ENCODE data around the gene ZBTB1. TPM values are rescaled to one million over a fixed set of nuclear protein-coding genes. Genes with fewer than 3 reads are reported as not detected.
"Not testable (repeated sequence)": the region's sequence is repeated elsewhere in the genome, so short reads cannot be mapped to it uniquely, and the experiment has no call there.

ZBTB1 gene
- total RNA-seq, 1 donor from 2014 or later, result 52.8 TPM

DNA sequence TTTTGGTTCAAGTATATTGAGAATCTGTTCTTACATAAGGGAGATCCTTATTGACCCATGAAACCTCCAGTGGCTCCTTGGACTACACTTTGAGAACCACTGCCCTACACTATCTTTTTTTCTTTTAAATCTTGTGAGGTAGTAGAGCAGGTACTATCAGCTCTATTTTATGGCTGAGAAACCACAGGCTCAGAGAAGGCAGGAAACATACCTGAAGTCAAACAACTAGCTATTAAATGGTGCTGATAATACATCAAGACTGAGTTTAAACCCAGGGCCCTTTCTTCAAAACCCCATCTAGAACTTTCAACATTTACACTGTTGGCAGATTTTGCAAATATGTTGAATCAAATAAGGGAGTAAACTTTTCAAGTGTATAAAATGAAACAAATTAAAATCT lies 7.8 kb upstream of the ZBTB1 start:
- no peak for DNase-seq

GRCh38 chr14:64500088-64500487 lies 4.5 kb upstream of the ZBTB1 start:
- DNase-seq, result no peak

DNA sequence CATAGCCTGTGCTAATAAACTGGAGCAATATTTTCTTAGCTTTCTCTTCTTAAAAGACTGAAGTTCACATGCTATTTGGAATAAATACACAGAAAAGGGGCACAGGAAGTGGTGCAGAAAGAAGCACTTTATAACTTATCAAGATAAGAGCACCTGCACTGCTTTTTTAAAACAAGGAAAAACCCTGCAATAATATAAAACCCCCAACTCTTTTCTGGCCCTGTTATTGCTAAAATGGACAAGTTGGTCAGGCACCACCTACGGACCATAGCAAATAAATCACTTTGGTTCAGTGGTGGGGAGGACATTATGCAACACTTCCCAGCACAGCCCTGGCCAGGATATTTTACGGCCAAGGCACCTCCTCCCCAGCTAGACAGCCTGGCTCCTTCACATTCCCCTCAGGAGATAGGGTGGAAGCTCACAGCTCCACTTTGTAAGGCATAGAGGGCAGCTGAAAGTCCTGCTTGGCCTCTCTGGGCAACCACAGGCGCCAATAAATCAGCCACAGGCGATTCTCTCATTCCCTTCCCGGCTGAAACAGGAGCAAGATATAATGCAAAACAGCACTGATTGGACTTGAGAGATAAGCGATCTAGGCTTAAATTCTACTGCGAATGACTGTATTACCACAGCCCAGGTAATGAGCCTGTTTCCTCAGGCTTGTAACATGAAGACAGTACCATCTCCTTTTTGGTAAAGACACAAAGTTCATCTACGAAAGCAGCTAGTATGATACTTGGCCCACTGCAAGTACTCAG lies 3.0 kb upstream of the ZBTB1 start:
- DNase-seq, result peak; percentile 48

DNA sequence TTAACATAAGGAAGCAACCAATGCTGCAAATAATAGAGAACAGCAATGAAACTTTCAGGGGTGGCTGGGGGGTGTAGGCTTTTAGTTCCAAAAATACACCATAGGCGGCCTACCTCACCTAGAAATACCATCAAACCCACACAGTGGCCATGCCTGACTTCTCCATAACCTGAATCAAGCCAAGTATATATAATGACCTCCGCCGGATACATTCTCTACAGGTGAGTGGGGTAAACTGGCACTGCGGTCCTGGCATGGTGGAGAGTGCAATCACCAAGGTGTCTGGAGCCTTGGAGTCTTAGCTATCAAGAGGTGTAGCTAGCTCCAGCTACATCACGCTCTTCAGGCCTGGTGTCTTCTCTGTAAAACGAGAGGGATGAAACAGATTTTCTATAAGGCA lies 2.1 kb upstream of the ZBTB1 start:
- DNase-seq, result no peak

DNA sequence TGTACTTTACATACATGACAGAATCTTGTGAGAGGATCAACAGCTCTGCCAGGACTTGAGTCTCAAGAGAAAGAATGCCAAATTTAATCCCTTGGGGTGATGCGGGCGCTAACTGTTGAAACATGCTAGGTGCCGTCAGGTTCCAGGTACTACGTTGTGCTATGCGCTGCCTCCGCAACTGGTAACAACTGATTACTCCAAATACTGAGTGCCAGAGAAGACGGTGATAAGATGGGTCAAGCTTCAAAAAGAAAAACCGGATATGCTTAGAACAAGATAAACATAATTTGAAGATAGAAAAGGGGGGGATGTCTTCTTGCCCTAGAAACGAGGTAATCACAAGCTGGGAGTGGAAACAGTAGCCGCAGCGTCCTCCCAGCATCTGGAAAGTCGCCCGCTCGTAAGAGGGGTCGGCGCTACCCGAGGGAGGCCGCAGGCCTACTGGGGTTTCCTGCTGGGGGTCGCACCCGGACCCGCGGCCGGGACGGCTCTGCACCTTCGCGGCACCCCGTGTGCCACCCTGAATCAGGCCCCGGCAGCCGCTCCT lies 1.6 kb upstream of the ZBTB1 start:
- DNase-seq, result peak; percentile 44

DNA sequence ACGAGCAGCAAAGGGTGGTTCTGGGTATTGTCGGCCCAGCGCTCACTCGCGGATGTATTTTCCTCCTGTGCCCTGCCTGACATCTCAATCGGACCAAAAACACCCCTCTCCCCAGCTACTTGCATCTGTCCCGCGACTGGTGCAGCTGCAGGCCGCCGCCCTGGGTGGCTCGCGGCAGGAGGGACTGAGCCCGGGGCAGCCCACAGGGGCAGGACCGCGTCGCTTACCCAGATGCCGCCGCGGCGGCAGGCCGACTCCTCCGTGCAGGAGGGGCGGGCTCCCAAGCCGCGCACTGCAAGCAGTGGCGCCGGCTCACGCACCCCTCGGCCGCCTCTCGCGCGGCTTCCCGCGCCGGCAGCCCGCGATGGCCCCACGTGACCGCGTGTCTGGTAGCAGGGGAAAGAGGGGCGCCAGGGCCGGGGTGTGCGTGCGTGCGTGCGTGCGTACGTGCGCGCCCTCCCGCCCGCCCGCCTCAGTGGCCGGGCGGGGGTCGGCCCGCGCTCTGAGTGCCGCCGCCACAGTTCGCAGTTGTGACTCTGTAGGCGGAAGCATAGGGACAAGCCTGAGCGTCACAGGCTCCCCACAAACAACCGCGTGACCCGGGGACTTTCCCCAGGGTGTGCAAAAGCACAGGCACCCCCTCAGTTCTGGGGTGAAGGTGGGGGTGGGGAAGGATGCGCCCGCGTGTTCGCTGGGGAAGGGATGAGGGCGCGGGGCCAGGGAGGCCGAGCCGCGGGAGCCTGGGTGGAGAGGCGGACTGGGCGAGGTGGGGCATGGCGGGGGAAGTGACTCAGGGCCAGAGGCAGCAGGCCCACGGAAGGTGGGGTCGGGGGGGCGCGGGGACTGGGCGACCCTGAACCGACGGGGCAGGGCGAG lies 898 bp upstream of the ZBTB1 start, which contains the start of gene ZBTB25:
Gene ZBTB25 (minus strand): TSS at position 405 of the 876 bp plus-strand sequence. CDS start 13,305 bp downstream, outside the sequence.
- DNase-seq, result peak; percentile 96

DNA sequence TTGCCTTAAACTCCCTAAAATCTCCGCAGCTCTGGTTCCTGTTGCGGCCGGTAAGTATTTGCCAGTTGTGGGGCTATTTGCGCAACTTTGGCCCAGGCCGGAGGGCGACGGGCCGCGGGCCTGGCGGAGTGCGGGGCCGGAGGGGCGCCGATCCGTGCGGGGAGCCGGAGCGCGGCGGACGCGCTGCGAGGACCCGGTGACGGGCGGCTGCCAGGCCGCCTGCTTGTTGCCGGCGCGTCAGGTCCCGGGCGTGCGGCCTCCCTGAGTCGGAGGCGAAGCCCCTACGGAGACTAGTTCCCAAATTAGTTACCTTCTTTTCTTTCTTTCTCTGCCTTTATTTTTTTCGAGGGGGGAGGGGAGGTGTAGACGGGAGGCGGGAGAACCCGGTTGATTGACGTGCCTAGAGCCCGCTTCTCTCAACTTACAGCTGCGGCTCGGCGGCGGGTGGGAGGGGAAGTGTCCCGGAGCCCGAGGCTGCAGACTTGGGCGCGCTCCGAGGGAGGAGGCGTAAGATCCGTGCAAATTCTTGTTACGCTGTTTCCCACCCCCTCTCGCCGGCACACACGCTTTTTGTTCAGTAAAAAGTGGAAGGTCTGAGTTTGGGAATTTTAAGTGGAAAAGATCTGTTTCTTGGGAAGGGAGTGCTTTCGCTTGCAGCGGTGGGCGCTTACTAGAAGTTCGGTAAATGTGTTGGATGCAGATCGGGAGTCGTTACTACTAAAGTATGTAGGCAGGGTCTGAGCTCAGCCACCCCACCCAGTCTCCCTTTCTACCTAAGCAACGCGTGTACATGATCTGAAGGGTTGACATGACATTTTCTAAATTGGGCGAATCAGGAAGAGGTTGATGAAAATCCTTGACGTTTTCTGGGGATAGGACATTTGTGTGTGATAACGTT lies 576 bp downstream of the ZBTB1 start:
- peak; percentile 86 for DNase-seq

DNA sequence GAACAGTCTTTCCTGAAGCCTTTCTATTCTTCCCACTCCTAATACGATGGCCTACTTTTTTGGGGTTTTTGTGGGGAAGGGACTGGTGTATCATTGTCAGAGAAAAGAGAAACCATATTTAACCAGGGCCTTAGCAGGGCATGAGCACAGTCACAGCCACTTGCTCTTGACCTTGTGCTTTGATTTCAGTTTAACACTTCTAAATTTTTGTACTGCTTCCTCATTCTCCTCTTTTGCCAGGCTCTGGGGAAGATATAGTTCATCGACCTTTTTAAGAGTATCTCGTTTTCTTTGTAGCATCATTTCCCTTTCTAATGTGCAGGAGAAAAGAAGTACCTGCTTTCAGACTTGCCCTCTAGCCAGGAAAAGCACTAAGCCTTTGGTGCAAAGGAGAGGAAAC lies 2.2 kb downstream of the ZBTB1 start:
- DNase-seq, result no peak

DNA sequence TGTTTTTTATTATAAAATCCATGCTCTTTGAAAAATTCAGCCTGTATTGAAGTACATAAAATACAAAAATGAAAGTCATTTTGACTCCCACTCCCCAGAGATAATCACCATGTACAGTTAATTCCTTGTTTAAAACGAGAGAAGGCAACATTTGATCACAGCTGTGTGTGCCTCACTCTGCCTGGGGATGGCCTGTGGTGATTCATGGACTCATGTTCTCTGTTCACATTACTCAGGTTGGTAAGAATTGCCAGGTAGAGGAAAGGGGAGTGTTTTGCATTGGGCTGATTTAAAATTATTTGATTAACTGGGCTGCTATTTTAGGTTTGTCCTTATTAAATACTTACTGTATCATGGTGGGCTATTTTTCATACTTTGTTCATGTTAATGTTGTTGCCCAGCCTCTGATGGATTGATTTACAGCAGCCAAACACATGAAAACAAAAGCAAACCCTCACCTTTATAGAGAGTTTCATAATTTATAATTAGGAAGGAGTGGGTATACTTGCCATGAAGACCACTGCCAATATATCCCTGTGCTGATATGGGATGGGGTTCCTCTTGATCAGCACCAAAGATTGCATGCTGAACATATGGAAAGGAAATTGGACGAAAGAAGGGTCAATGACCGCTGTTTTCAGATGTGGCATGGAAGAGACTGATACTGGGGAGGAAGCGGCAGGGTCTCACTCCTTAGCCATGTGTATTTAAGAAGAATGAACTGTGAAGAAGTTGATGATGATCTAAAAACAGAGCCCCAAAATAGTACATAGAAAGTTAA lies 3.0 kb downstream of the ZBTB1 start:
- DNase-seq, result peak; percentile 36

DNA sequence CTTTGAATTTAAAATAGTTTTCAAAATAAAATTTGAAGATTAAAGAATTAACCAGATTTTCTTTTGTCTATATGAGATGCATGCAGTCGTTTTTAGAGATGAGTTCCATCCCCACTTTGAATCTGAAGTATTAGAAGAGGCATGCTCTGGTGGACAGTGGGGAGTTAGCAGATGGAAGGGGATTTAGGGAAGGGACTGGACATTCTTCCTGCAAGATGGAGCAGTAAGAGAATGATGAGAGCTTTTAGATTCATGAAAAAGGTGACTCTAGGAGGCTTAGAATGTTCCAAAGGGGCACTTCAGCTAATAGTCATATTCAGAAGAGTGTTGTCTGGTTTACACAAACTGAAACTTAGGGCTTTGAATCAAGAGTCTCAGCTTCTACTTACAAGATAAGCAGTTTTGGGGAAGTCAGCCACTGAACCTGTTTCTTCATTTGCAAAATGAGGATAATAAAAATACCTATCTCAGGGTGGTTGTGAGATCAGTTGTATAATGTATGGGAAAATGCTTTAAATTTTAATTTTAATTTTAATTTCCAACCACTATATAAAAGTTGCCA lies 3.7 kb downstream of the ZBTB1 start:
- no peak for DNase-seq

DNA sequence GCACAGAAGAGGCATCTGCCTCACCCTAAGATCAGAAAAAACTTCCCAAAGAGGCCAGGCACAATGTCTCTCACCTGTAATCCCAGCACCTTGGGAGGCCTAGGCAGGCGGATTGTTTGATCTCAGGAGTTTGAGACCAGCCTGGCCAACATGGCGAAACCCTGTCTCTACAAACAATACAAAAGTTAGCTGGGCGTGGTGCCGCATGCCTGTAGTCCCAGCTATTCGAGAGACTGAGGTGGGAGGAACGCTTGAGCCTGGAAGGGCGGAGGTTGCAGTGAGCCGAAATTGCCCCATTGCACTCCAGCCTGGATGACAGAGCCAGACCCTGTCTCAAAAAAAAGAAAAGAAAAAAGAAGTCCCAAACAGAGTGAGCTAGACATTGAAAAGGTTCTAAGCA lies 4.5 kb downstream of the ZBTB1 start:
- no peak for DNase-seq

DNA sequence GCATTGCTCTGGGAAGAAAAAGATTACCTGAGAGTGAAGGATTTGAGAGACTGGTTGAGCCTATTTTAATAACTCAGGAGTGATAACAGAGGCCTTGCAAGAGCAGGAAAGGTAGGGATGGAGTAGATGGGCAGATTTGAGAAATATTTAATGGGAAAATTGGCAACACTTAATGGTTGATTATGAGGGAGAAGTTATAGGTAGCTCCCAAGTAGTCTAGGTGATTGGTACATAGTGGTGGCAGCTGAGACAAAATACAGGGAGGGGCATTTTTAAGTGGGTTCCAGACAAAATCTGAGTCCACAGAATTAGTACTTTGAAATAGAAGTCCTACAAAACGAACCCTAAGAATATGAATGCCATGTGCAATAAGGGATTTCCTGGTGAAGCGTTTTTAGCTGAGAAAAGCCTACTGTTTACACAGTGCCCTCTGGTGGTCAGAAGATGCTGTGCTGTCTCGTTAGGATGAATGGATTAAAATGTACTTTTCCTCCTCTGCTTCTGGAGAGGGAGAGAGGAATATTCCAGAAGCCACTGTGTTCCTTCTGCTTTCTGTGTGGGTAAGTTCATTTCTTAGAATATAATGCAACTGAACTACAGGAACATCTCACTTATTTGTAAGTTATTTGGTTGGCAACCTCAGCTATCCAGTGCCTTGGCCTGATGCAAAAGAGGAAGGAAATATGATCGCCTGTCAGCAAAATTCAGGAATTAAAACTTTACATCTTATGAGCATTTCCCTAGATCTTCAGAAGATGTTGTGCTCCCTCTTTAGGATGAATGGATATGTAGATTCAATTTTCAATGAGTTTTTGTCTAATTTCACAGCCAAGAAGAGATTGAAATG lies 6.5 kb downstream of the ZBTB1 start:
- peak; percentile 85 for DNase-seq

DNA sequence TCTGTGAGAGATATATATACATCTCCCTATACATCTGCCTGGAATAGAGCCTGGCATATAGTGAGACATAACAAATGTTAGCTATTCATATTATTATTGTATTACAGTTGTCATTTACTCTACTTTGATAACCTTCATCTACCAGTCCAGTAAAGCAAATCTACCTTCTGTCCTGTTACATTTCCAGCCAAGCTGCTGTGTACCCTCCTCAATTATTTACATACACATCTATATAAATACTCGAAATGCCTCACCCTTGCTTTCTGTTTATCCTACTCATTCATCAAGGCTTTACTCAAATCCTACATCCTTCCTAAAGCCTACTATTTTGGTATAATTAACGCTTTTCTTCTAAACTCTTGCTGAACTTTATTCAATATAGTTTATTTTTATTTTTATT lies 8.7 kb downstream of the ZBTB1 start:
- no peak for DNase-seq

DNA sequence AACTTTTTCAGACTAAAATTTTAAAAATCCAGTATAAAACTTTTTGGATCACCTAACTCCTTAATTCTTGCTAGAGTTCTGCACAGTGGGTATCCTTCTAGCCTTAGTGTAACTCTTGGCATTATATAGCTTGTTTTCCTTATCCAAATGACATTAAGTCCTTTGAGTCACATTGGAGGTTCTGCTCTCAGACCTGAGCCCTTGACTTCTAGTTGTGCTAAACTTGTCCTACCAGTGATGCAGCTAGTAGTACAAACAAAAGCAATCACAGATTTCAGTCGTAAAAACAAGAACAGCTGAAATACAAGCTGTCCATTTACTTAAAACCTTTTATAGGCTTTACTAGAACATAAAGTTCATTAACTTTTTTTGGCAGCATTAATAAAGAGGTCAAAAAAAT lies 10.5 kb downstream of the ZBTB1 start:
- no peak for DNase-seq

GRCh38 chr14:64516969-64517368 lies 12.4 kb downstream of the ZBTB1 start:
- no peak for DNase-seq

DNA sequence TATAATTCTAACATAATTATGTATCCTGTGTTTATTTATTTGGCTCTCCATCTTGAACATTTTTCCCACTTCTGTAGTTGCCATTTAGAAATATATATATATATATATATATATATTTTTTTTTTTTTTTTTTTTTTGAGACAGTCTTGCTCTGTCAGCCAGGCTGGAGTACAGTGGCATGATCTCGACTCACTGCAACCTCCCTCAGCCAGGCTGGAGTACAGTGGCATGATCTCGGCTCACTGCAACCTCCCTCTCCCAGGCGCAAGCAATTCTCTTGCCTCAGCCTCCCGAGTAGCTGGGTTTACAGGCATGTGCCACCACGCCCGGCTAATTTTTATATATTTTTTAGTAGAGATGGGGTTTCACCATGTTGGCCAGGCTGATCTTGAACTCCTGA lies 13.1 kb downstream of the ZBTB1 start:
- not testable (repeated sequence) for DNase-seq

- no peak for DNase-seq
Measured at GRCh38 chr14:64518229-64518628, 13.7 kb downstream of the ZBTB1 start.

DNA sequence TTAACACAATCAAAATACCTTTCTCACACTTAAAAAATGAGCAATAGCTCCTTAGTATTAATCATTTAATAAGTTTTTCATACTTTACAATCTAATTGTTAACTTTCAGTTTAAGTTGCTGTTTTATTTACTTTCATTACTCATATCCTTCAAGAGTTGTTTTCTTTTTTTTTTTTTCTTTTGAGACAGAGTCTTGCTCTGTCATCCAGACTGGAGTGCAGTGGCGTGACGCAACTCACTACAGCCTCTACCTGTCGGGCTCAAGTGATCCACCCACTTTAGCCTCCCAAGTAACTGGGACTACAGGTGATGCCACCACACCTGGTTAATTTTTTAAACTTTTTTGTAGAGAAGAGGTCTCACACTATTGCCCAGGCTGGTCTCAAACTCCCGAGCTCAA lies 16.1 kb downstream of the ZBTB1 start:
- no peak for DNase-seq

DNA sequence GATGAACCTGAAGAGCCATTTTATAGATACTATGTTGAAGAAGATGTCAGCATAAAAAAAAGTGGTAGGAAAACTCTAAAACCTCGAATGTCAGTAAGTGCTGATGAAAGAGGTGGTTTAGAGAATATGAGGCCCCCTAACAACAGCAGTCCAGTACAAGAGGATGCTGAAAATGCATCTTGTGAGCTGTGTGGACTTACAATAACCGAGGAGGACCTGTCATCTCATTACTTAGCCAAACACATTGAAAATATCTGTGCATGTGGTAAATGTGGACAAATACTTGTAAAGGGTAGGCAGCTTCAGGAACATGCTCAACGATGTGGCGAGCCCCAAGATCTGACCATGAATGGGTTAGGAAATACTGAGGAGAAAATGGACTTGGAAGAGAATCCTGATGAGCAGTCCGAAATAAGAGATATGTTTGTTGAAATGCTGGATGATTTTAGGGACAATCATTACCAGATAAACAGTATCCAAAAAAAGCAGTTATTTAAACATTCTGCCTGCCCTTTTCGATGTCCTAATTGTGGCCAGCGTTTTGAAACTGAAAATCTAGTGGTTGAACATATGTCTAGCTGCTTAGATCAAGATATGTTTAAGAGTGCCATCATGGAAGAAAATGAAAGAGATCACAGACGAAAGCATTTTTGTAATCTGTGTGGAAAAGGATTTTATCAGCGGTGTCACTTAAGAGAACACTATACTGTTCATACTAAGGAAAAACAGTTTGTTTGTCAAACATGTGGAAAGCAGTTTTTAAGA lies 18.2 kb downstream of the ZBTB1 start:
- no peak for DNase-seq

GRCh38 chr14:64525354-64525753 lies 20.8 kb downstream of the ZBTB1 start:
- no peak for DNase-seq

Data from dermis blood vessel endothelial cell (primary cell).